ENCODE measurements around the gene PIGW.
"Not testable (repeated sequence)": the region's sequence is repeated elsewhere in the genome, so short reads cannot be mapped to it uniquely, and the experiment has no call there.

Gene PIGW

GRCh38 chr17:36507266-36507665, 27.5 kb upstream of the PIGW start:
- in situ Hi-C loops (cut with MboI; ENCODE audit: low pct_unique_long_range_greater_than_20kb, low sequenced_read_pairs, unreplicated experiment): no loop called here
- no peak for TF ChIP-seq CTCF (IDR thresholded peaks at IDR 0.05; ENCODE audit: extremely low read depth, insufficient read depth, missing control alignments)

DNA sequence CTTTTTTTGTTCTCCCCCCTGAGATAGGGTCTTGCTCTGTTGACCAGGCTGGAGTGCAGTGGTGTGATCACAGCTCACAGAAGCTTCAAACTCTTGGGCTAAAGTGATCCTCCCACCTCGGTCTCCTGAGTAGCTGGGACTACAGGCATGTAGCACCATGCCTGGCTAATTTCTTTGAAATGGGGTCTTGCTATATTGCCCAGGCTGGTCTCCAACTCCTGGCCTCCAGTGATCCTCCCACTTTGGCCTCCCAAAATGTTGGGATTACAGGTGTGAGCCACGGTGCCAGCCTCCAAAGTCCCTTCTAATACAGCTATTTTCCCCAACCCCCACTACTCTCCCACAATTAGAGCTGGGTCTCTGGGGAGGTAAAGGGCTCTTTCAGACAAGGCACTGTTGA, 26.3 kb upstream of the PIGW start:
- in situ Hi-C loops (cut with MboI; ENCODE audit: low pct_unique_long_range_greater_than_20kb, low sequenced_read_pairs, unreplicated experiment); DNase-seq (ENCODE audit: low spot score): not testable (repeated sequence)

More at GRCh38 chr17:36507266-36507665, 27.5 kb upstream of the PIGW start:
- no peak for DNase-seq (ENCODE audit: low spot score)

DNA sequence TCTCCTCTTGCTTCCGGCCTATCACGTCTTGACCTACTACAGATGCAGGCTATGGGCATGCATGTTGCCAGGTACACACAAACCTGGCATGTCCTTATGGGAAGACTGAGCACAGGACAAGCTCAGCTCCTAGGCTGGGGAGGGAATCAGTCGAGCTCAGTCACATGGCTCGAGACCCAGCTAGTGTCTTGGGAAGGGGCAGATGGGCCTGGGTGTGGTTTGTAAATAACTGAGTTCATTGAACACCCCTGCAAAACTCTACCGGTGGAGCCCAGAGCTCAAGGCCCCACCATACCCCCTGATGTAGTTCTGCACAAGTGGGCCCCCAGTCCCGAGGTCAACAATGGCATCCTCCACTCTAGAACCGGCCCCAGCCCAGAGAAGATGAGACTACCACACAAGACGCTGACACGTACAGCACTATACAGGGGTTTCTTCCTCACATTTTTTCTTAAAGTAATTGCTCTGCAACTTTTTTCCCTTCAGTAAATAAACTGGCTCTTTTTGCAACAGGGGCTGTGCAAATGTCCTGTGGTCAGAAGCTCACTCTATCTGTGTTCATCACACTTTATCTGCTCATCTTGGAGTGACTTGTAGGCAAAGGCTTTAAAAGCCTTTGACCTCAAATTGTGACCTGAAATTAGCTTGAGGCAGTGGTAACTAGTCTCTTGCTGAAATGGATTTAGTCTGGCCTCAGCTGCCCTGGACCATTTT, 25.4 kb upstream of the PIGW start:
- no peak for DNase-seq (ENCODE audit: low spot score)
- in situ Hi-C loops (cut with MboI; ENCODE audit: low pct_unique_long_range_greater_than_20kb, low sequenced_read_pairs, unreplicated experiment): no loop called here
- no peak for TF ChIP-seq CTCF (IDR thresholded peaks at IDR 0.05; ENCODE audit: extremely low read depth, insufficient read depth, missing control alignments)

- no peak for TF ChIP-seq CTCF (IDR thresholded peaks at IDR 0.05; ENCODE audit: extremely low read depth, insufficient read depth, missing control alignments)
- no peak for DNase-seq (ENCODE audit: low spot score)
- in situ Hi-C loops (cut with MboI; ENCODE audit: low pct_unique_long_range_greater_than_20kb, low sequenced_read_pairs, unreplicated experiment): no loop called here
Measured at GRCh38 chr17:36510636-36511035, 24.2 kb upstream of the PIGW start.

DNA sequence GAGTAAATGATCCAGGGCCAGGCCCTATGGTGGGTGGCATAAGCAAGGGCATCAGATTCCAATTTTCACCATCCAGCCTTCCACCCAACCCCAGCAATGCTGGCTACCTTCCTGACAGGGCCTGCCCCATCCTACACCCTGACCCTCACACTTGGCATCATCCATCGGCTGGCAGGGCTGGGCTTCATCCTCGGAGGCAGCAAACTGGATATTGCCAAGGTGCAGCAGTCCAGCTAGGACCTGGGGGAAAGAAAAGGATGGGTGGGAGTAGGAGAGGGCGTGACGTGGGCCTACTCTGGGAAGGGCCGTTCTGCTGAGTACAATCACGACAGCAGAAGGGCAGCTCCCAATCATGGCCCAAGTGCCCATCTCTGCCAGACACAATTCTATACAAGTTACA, 23.6 kb upstream of the PIGW start:
- no peak for DNase-seq (ENCODE audit: low spot score)
- in situ Hi-C loops (cut with MboI; ENCODE audit: low pct_unique_long_range_greater_than_20kb, low sequenced_read_pairs, unreplicated experiment): no loop called here
- TF ChIP-seq CTCF (IDR thresholded peaks at IDR 0.05; ENCODE audit: extremely low read depth, insufficient read depth, missing control alignments): no peak

GRCh38 chr17:36512641-36513040, 22.1 kb upstream of the PIGW start:
- in situ Hi-C loops (cut with MboI; ENCODE audit: low pct_unique_long_range_greater_than_20kb, low sequenced_read_pairs, unreplicated experiment): no loop called here
- no peak for DNase-seq (ENCODE audit: low spot score)
- TF ChIP-seq CTCF (IDR thresholded peaks at IDR 0.05; ENCODE audit: extremely low read depth, insufficient read depth, missing control alignments): no peak

GRCh38 chr17:36514856-36515255, 19.9 kb upstream of the PIGW start:
- in situ Hi-C loops (cut with MboI; ENCODE audit: low pct_unique_long_range_greater_than_20kb, low sequenced_read_pairs, unreplicated experiment): no loop called here
- TF ChIP-seq CTCF (IDR thresholded peaks at IDR 0.05; ENCODE audit: extremely low read depth, insufficient read depth, missing control alignments): no peak
- DNase-seq (ENCODE audit: low spot score): no peak
